ENCODE results near the gene DNM2. TPM values are rescaled to one million over a fixed set of nuclear protein-coding genes. Genes with fewer than 3 reads are reported as not detected.

Gene DNM2
- total and polyA plus RNA-seq, 2 of the 13 experiments (the other 11 are each of a cell fraction or from before 2014, with no cell fraction given), result 41.7 to 59.8 TPM

GRCh38 chr19:10685210-10685609 is 32.7 kb upstream of the DNM2 start:
- POLR2A ChIA-PET, result no interaction called here
- Histone ChIP-seq H3K9me3 (ENCODE audit: low read length) (no peaks in the 10 kb centered on the region), H2AFZ (ENCODE audit: low read length) (no peak overlapping the region), H3K4me2 (ENCODE audit: low read depth, low read length) (no peak overlapping the region), H3K9ac (ENCODE audit: insufficient read depth, low read depth, low read length) (no peak overlapping the region), H4K20me1 (ENCODE audit: insufficient read depth, low read length) (peaks cover 6% of the 10 kb centered on the region; the same call in 1 of the 2 replicates), H3K4me3 (replicated peaks in 1 of 3; ENCODE audit: insufficient read depth in 1 of 3, low read depth in 2 of 3, low read length in 3 of 3) (no peak overlapping the region), H3K27ac (ENCODE audit: extremely low read length, insufficient read depth, low read length) (no peak overlapping the region), H3K36me3 (replicated peaks in 1 of 2; ENCODE audit: control insufficient read depth in 1 of 2, insufficient read depth in 2 of 2, low read length in 2 of 2) (peaks cover 56 to 95% of the 10 kb centered on the region in 2 experiments), H3K4me1 (ENCODE audit: insufficient read depth, low read length) (no peaks in the 10 kb centered on the region), H3K79me2 (ENCODE audit: insufficient read depth, low read length) (no peaks in the 10 kb centered on the region), H3K27me3 (ENCODE audit: control insufficient read depth in 1 of 2, insufficient read depth in 2 of 2, low read length in 2 of 2) (no peaks in the 10 kb centered on the region)
- in situ Hi-C loops (cut with HindIII; ENCODE audit: extremely low pct_ligation_motif_present, low pct_unique_long_range_greater_than_20kb), result no loop called here
- CTCF ChIA-PET (ENCODE audit: low intra/inter-chr PET ratio, low total read pairs), result no interaction called here
- ATAC-seq (no peak), DNase-seq (ENCODE audit: low spot score) (no peak), FAIRE-seq (no peak)
- 87% methylated on average over 5 of the region's 5 CpGs for WGBS (ENCODE audit: low lambda C conversion rate)
- no peak for TF ChIP-seq KIAA2018 (CRISPR knock-in tag; IDR thresholded peaks at IDR 0.05; ENCODE audit: borderline replicate concordance)
- no peak for TF ChIP-seq NFE2 (CRISPR knock-in tag; IDR thresholded peaks at IDR 0.05)
- peak; percentile 38 for TF ChIP-seq RBM22 (optimal IDR thresholded peaks at IDR 0.05; ENCODE audit: low read length)
- TF ChIP-seq STAT6 (CRISPR knock-in tag; IDR thresholded peaks at IDR 0.05; ENCODE audit: borderline replicate concordance), result no peak
- intact Hi-C loops (cut with micrococcal nuclease; ENCODE audit: unreplicated experiment), result no loop called here
- BruUV-seq (replicated peaks), result no TSS peak

Measured in HepG2 (cell line).